ENCODE measurements around the gene RBM3.

RBM3 gene

DNA sequence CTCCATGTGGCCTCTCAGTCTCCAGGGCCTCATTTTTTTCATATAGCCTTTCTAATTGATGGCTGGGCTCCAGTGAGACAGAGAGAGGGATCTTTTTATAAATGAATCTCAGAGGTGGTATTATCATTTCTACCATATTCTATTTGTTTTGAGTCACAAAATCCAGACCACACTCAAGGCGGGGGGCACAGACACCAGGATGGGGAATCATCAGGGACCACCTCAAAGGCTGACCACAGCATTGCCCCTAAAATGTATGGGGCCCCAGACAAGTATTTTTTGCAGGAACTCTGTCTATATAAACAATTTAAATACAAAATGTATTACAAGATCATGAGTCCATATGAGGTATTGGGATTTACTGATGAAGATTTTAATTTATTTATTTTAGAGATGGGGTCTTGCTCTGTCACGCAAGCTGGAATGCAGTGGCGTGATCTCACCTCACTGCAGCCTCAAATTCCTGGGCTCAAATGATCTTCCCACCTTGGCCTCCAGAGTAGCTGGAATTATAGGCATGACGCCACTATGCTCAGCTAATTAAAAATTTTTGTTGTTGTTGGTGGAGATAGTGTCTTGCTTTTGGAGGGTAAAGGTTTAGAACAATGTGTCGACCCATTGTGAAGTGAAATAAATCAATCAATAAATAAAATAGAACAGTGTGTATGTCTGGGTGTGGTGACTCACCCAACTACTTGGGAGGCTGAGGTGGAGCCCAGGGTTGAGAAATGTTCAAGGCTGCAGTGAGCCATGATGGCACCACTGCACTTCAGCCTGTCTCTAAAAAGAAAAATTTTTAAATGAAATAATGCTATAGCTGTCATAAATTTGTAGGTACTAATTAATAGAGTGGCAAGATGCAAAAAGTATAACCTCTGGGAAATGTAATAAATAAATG lies 52.4 kb downstream of the RBM3 start:
- DNase-seq, result no peak

Measured in fibroblast of skin of right biceps (primary cell).